Measurements from ENCODE around the gene ZACN. TPM values are rescaled to one million over a fixed set of nuclear protein-coding genes. Genes with fewer than 3 reads are reported as not detected.

ZACN gene
- polyA plus RNA-seq, 2 of the 4 experiments (the other 2 are of a cell fraction): 0.12 to 0.30 TPM

- Histone ChIP-seq H3K9me3 (no peaks in the 10 kb centered on the region), H3K4me3 (no peak overlapping the region), H3K4me2 (no peak overlapping the region), H3K4me1 (peaks cover 15% of the 10 kb centered on the region), H3K27ac (no peak overlapping the region)
- ChIA-PET CTCF (interaction anchor here (0.5 to 38.7 kb wide), 10 partner anchors 11 to 163 kb away, joined by 3 to 755 read pairs (median 4); no protein-coding TSS in a partner anchor), POLR2A (no interaction called here)
- DNase-seq (ENCODE audit: low read depth in 1 of 2, low spot score in 1 of 2): no peak
- 85% methylated on average over 21 of the region's 21 CpGs for WGBS (ENCODE audit: missing lambda C conversion rate)
- TF ChIP-seq EP300 (IDR thresholded peaks at IDR 0.05) (no peak), PHF8 (IDR thresholded peaks at IDR 0.05; ENCODE audit: borderline replicate concordance, low read depth) (no peak), E2F6 (IDR thresholded peaks at IDR 0.05; ENCODE audit: borderline replicate concordance, low read depth) (no peak), CEBPB (IDR thresholded peaks at IDR 0.05) (no peak), NPAS2 (CRISPR knock-in tag; IDR thresholded peaks at IDR 0.05; ENCODE audit: borderline replicate concordance) (no peak), SREBF2 (IDR thresholded peaks at IDR 0.05) (no peak), RCOR1 (IDR thresholded peaks at IDR 0.05; ENCODE audit: low read depth, low read length) (no peak), CHD4 (IDR thresholded peaks at IDR 0.05; ENCODE audit: borderline replicate concordance) (no peak)
- ATAC-seq: peak in 1 of 2 experiments; percentile 34; a peak in 2 of 6 replicates
- no peak for FAIRE-seq
Observed at GRCh38 chr17:76131051-76131691, 52.2 kb downstream of the ZACN start.

DNA sequence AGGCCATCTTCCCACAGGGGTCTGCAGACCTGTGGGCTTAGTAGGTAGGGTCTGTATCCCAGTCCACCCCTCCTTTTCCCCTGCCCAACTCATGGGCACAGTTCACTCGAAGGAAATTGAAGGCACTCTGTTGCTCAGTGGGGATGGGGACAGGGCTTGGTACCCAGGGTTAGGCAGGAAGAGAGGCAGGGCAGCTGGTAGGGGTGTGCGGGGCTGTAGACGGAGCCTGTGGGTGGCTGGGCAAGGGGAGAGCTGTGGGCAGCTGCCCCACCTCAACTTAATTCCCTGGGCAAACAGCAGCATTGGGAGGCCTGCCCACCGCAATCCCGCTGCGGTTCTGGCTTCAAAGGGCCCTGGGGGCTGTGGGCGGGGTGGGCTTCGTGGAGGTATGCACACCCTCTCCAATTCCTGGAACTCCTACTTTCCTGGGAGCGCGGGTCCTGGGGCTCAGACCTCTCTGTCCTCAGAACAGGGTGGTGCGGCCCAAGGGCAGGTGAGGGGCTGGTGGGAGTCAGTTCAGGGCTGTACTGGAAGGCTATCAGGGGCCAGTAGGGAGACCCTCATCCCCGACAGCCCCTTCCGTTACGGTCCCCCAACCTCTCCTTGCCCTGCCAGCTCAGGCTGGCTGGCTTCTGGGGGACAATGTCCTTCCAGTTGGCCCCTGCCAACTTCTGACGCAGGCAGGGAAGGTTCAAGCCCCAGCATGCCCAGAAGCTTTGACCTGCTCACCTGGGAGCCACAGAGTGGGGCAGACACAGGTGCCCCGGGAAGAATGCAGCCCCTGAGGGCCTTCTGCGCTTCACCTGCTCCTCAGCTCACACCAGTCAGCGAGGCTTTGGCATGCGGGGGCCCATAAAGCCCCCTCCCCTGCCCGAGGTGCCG is 53.0 kb downstream of the ZACN start:
- H3K4me3 ChIP-seq: no peak overlapping the region
- peak overlapping the region; percentile 8; the same call in 1 of the 3 replicates for H3K4me2 ChIP-seq
- POLR2A ChIA-PET: no interaction called here

More for the DNA sequence above, 53.0 kb downstream of the ZACN start:
- FAIRE-seq (no peak), DNase-seq (ENCODE audit: low read depth in 1 of 2, low spot score in 1 of 2) (no peak), ATAC-seq (0 out of 6 replicates have a peak, but pooled peaks of 1 of the 2 experiments have one; percentile 8)
- no peaks in the 10 kb centered on the region for H3K9me3 ChIP-seq
- H3K27ac ChIP-seq: peak overlapping the region; percentile 35 to 69; a peak in 5 of 6 replicates
- CTCF ChIA-PET: interaction anchor here (0.5 to 38.7 kb wide), 9 partner anchors 8 to 1072 kb away, joined by 3 to 755 read pairs (median 4); no protein-coding TSS in a partner anchor
- 84% methylated on average over 16 of the region's 21 CpGs for WGBS (ENCODE audit: missing lambda C conversion rate)
- peaks cover 22% of the 10 kb centered on the region for H3K4me1 ChIP-seq
- TF ChIP-seq HOXA7 (CRISPR knock-in tag; IDR thresholded peaks at IDR 0.05): no peak
- no peak for TF ChIP-seq JUN (IDR thresholded peaks at IDR 0.05)
- TF ChIP-seq BCL3 (IDR thresholded peaks at IDR 0.05): no peak
- no peak for TF ChIP-seq SMC3 (IDR thresholded peaks at IDR 0.05)
- TF ChIP-seq HOXB5 (CRISPR knock-in tag; IDR thresholded peaks at IDR 0.05): no peak
- no peak for TF ChIP-seq CHD2 (IDR thresholded peaks at IDR 0.05; ENCODE audit: low read length, partially characterized antibody)
- TF ChIP-seq, protein P1, sequence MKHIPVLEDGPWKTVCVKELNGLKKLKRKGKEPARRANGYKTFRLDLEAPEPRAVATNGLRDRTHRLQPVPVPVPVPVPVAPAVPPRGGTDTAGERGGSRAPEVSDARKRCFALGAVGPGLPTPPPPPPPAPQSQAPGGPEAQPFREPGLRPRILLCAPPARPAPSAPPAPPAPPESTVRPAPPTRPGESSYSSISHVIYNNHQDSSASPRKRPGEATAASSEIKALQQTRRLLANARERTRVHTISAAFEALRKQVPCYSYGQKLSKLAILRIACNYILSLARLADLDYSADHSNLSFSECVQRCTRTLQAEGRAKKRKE (CRISPR knock-in tag; IDR thresholded peaks at IDR 0.05; ENCODE audit: low read depth): no peak

Small RNA genes within 50 kb of the gene (small RNA-seq; reads per million reads assigned to genes)
- gene MIR6868: 0 to 8.4 (median 0) reads per million in 6 experiments

Other genes starting within 250 kb of the ZACN start
- 0.97 and 1.6 TPM in 2 replicates for gene UNC13D, start 234.8 kb upstream of the ZACN start, polyA plus RNA-seq (2011; rRNA removed)
- gene UNC13D, start 234.8 kb upstream of the ZACN start, polyA plus RNA-seq (2017; fragmentation: RNase III; extraction: RNeasy Plus Mini Kit Qiagen cat#74134 plus additional on column Dnase treatment): 3.5 to 4.5 TPM (median 4.3 TPM) in 3 replicates
- gene WBP2, start 223.8 kb upstream of the ZACN start, polyA plus RNA-seq (2011; rRNA removed): 35.6 and 39.7 TPM in 2 replicates
- 111 to 131 TPM (median 116 TPM) in 3 replicates for gene WBP2, start 223.8 kb upstream of the ZACN start, polyA plus RNA-seq (2017; fragmentation: RNase III; extraction: RNeasy Plus Mini Kit Qiagen cat#74134 plus additional on column Dnase treatment)
- 19.6 and 26.7 TPM in 2 replicates for gene TRIM47, start 200.6 kb upstream of the ZACN start, polyA plus RNA-seq (2011; rRNA removed)
- gene TRIM47, start 200.6 kb upstream of the ZACN start, polyA plus RNA-seq (2017; fragmentation: RNase III; extraction: RNeasy Plus Mini Kit Qiagen cat#74134 plus additional on column Dnase treatment): 45.3 to 54.7 TPM (median 46.6 TPM) in 3 replicates
- gene TRIM65, start 182.2 kb upstream of the ZACN start, polyA plus RNA-seq (2011; rRNA removed): 13.5 and 17.4 TPM in 2 replicates
- gene TRIM65, start 182.2 kb upstream of the ZACN start, polyA plus RNA-seq (2017; fragmentation: RNase III; extraction: RNeasy Plus Mini Kit Qiagen cat#74134 plus additional on column Dnase treatment): 26.2 to 30.2 TPM (median 30.1 TPM) in 3 replicates
- gene MRPL38, start 174.3 kb upstream of the ZACN start, polyA plus RNA-seq (2011; rRNA removed): 43.4 and 53.5 TPM in 2 replicates
- 102 to 105 TPM (median 104 TPM) in 3 replicates for gene MRPL38, start 174.3 kb upstream of the ZACN start, polyA plus RNA-seq (2017; fragmentation: RNase III; extraction: RNeasy Plus Mini Kit Qiagen cat#74134 plus additional on column Dnase treatment)
- 7.9 and 8.5 TPM in 2 replicates for gene FBF1, start 138.1 kb upstream of the ZACN start, polyA plus RNA-seq (2011; rRNA removed)
- 14.6 to 17.8 TPM (median 17.3 TPM) in 3 replicates for gene FBF1, start 138.1 kb upstream of the ZACN start, polyA plus RNA-seq (2017; fragmentation: RNase III; extraction: RNeasy Plus Mini Kit Qiagen cat#74134 plus additional on column Dnase treatment)
- gene ACOX1, start 100.0 kb upstream of the ZACN start, polyA plus RNA-seq (2011; rRNA removed): 31.1 and 34.3 TPM in 2 replicates
- gene ACOX1, start 100.0 kb upstream of the ZACN start, polyA plus RNA-seq (2017; fragmentation: RNase III; extraction: RNeasy Plus Mini Kit Qiagen cat#74134 plus additional on column Dnase treatment): 16.0 to 17.9 TPM (median 17.2 TPM) in 3 replicates
- 11.8 TPM in 2 replicates for gene TEN1, start 99.9 kb upstream of the ZACN start, polyA plus RNA-seq (2011; rRNA removed)
- gene TEN1, start 99.9 kb upstream of the ZACN start, polyA plus RNA-seq (2017; fragmentation: RNase III; extraction: RNeasy Plus Mini Kit Qiagen cat#74134 plus additional on column Dnase treatment): 15.7 to 16.7 TPM (median 15.9 TPM) in 3 replicates
- 5.5 and 8.6 TPM in 2 replicates for gene CDK3, start 78.3 kb upstream of the ZACN start, polyA plus RNA-seq (2011; rRNA removed)
- 4.7 to 5.2 TPM (median 5.1 TPM) in 3 replicates for gene CDK3, start 78.3 kb upstream of the ZACN start, polyA plus RNA-seq (2017; fragmentation: RNase III; extraction: RNeasy Plus Mini Kit Qiagen cat#74134 plus additional on column Dnase treatment)
- 4.0 and 4.1 TPM in 2 replicates for gene EVPL, start 51.9 kb upstream of the ZACN start, polyA plus RNA-seq (2011; rRNA removed)
- 11.2 to 14.6 TPM (median 13.9 TPM) in 3 replicates for gene EVPL, start 51.9 kb upstream of the ZACN start, polyA plus RNA-seq (2017; fragmentation: RNase III; extraction: RNeasy Plus Mini Kit Qiagen cat#74134 plus additional on column Dnase treatment)
- gene SRP68, start 6.7 kb upstream of the ZACN start, polyA plus RNA-seq (2011; rRNA removed): 123 and 139 TPM in 2 replicates
- 113 to 123 TPM (median 121 TPM) in 3 replicates for gene SRP68, start 6.7 kb upstream of the ZACN start, polyA plus RNA-seq (2017; fragmentation: RNase III; extraction: RNeasy Plus Mini Kit Qiagen cat#74134 plus additional on column Dnase treatment)
- gene GALR2, start 4.4 kb upstream of the ZACN start, polyA plus RNA-seq (2011; rRNA removed): 0.32 and 0.38 TPM in 2 replicates
- 0.44 to 0.60 TPM (median 0.59 TPM) in 3 replicates for gene GALR2, start 4.4 kb upstream of the ZACN start, polyA plus RNA-seq (2017; fragmentation: RNase III; extraction: RNeasy Plus Mini Kit Qiagen cat#74134 plus additional on column Dnase treatment)
- gene EXOC7, start 24.6 kb downstream of the ZACN start, polyA plus RNA-seq (2011; rRNA removed): 64.5 and 76.4 TPM in 2 replicates
- 63.0 to 72.3 TPM (median 71.0 TPM) in 3 replicates for gene EXOC7, start 24.6 kb downstream of the ZACN start, polyA plus RNA-seq (2017; fragmentation: RNase III; extraction: RNeasy Plus Mini Kit Qiagen cat#74134 plus additional on column Dnase treatment)
- gene FOXJ1, start 62.1 kb downstream of the ZACN start, polyA plus RNA-seq (2011; rRNA removed): 0.09 TPM in 2 replicates
- 0.21 to 0.50 TPM (median 0.40 TPM) in 3 replicates for gene FOXJ1, start 62.1 kb downstream of the ZACN start, polyA plus RNA-seq (2017; fragmentation: RNase III; extraction: RNeasy Plus Mini Kit Qiagen cat#74134 plus additional on column Dnase treatment)
- gene RNF157, start 161.3 kb downstream of the ZACN start, polyA plus RNA-seq (2011; rRNA removed): 7.2 and 8.2 TPM in 2 replicates
- gene RNF157, start 161.3 kb downstream of the ZACN start, polyA plus RNA-seq (2017; fragmentation: RNase III; extraction: RNeasy Plus Mini Kit Qiagen cat#74134 plus additional on column Dnase treatment): 6.6 to 8.5 TPM (median 8.1 TPM) in 3 replicates
- 13.8 and 21.5 TPM in 2 replicates for gene UBALD2, start 186.2 kb downstream of the ZACN start, polyA plus RNA-seq (2011; rRNA removed)
- gene UBALD2, start 186.2 kb downstream of the ZACN start, polyA plus RNA-seq (2017; fragmentation: RNase III; extraction: RNeasy Plus Mini Kit Qiagen cat#74134 plus additional on column Dnase treatment): 11.4 to 12.9 TPM (median 12.8 TPM) in 3 replicates
- 0.57 and 0.86 TPM in 2 replicates for gene QRICH2, start 229.1 kb downstream of the ZACN start, polyA plus RNA-seq (2011; rRNA removed)
- 0.88 to 1.7 TPM (median 1.0 TPM) in 3 replicates for gene QRICH2, start 229.1 kb downstream of the ZACN start, polyA plus RNA-seq (2017; fragmentation: RNase III; extraction: RNeasy Plus Mini Kit Qiagen cat#74134 plus additional on column Dnase treatment)